Erythroblast (primary cell): Measurements from ENCODE around the gene ABTB1.

Experiments
- DNase-seq, 2 experiments: peaks; one replicate each; lab custom pipeline; 2025; lab: John Stamatoyannopoulos, UW
- GATA1 ChIP-seq: IDR thresholded peaks from 2 replicates; pipeline ENCODE4 v1.6.1; 2011; ENCODE audit warnings: low read depth, mild to moderate bottlenecking, control low read depth, low read length, moderate library complexity
- POLR2A ChIP-seq: IDR thresholded peaks from 2 replicates; pipeline ENCODE4 v1.6.1; 2011; ENCODE audit warnings: mild to moderate bottlenecking, low read length

The ABTB1 gene

GRCh38 chr3:127673191-127674100, 694 bp downstream of the ABTB1 start:
- TF ChIP-seq POLR2A: no peak
- no peak for TF ChIP-seq GATA1
- peak; percentile 52 to 59 for DNase-seq

GRCh38 chr3:127674101-127674721, 1.5 kb downstream of the ABTB1 start:
- TF ChIP-seq POLR2A (no peak), GATA1 (no peak)

GRCh38 chr3:127674790-127675189, 2.0 kb downstream of the ABTB1 start:
- TF ChIP-seq GATA1 (no peak), POLR2A (no peak)
- no peak for DNase-seq

More at GRCh38 chr3:127674101-127674721, 1.5 kb downstream of the ABTB1 start:
- no peak for DNase-seq

- TF ChIP-seq GATA1 (no peak), POLR2A (no peak)
- no peak for DNase-seq
Observed at GRCh38 chr3:127675651-127676391, 3.1 kb downstream of the ABTB1 start.

GRCh38 chr3:127676456-127676855, 3.7 kb downstream of the ABTB1 start:
- DNase-seq: no peak
- no peak for TF ChIP-seq POLR2A
- TF ChIP-seq GATA1: no peak

- DNase-seq: no peak
- no peak for TF ChIP-seq POLR2A
- no peak for TF ChIP-seq GATA1
Observed at GRCh38 chr3:127676921-127677351, 4.2 kb downstream of the ABTB1 start.

- TF ChIP-seq GATA1 (no peak), POLR2A (no peak)
- DNase-seq: no peak
Observed at GRCh38 chr3:127677541-127678314, 5.0 kb downstream of the ABTB1 start.

- DNase-seq: no peak
- TF ChIP-seq POLR2A (no peak), GATA1 (no peak)
Observed at GRCh38 chr3:127678315-127678599, 5.5 kb downstream of the ABTB1 start.

GRCh38 chr3:127678611-127679533, 6.1 kb downstream of the ABTB1 start:
- DNase-seq: no peak

GRCh38 chr3:127679534-127680145, 6.9 kb downstream of the ABTB1 start:
- TF ChIP-seq GATA1: no peak
- TF ChIP-seq POLR2A: no peak

More at GRCh38 chr3:127678611-127679533, 6.1 kb downstream of the ABTB1 start:
- TF ChIP-seq POLR2A (no peak), GATA1 (no peak)

GRCh38 chr3:127680146-127680661, 7.5 kb downstream of the ABTB1 start:
- TF ChIP-seq POLR2A: no peak
- TF ChIP-seq GATA1: no peak
- no peak for DNase-seq

More at GRCh38 chr3:127679534-127680145, 6.9 kb downstream of the ABTB1 start:
- DNase-seq: no peak
